HEK293T (cell line): ENCODE measurements around the gene HERC2.

ENCODE experiments used
- ARNT ChIP-seq: fragments of 450-650 bp; IDR thresholded peaks from 2 replicates; pipeline ENCODE4 v1.6.1; 2017; ENCODE audit warnings: mild to moderate bottlenecking
- BHLHE40 ChIP-seq: fragments of 450-650 bp; IDR thresholded peaks from 2 replicates; pipeline ENCODE4 v1.6.1; 2016; ENCODE audit warnings: mild to moderate bottlenecking, moderate library complexity, borderline replicate concordance
- ELF4 ChIP-seq: fragments of 450-650 bp; IDR thresholded peaks from 2 replicates; pipeline ENCODE4 v1.6.1; 2017; ENCODE audit warnings: antibody characterized with exemption
- FOXM1 ChIP-seq: fragments of 450-650 bp; IDR thresholded peaks from 2 replicates; pipeline ENCODE4 v1.6.1; 2017; ENCODE audit warnings: mild to moderate bottlenecking, borderline replicate concordance
- HDGF ChIP-seq: fragments of 450-650 bp; IDR thresholded peaks from 2 replicates; pipeline ENCODE4 v1.6.1; 2017; ENCODE audit warnings: antibody characterized with exemption, borderline replicate concordance
- PKNOX1 ChIP-seq: fragments of 450-650 bp; IDR thresholded peaks from 2 replicates; pipeline ENCODE4 v1.6.1; 2016
- SP1 ChIP-seq: fragments of 450-650 bp; IDR thresholded peaks from 2 replicates; pipeline ENCODE4 v1.6.1; 2017
- SUZ12 ChIP-seq: fragments of 450-650 bp; IDR thresholded peaks from 2 replicates; pipeline ENCODE4 v1.6.1; 2016; ENCODE audit warnings: mild to moderate bottlenecking

DNA sequence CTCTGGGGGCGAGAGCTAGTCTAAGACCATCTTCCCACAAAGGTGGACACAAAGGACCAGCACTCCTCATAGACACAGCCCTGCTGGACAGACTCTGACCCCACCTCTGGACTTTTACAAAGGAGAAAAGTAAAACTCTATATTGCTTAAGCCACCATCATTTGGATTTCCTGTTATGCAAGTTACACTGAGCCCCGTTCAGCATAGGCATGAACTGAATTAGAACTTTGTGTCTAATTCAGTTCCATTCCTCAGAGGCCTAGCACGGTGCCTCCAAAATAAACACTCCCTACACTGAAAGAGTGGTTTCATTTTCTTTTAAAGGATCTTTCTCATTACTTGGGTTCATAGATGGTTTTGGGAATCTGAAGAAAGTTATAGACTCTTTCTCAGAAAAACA lies 143.7 kb downstream of the HERC2 start:
- TF ChIP-seq ARNT (no peak), SUZ12 (no peak), BHLHE40 (no peak), ELF4 (no peak), PKNOX1 (no peak), SP1 (no peak), FOXM1 (no peak), HDGF (no peak)
